ENCODE measurements around the gene CEP55.
"Not testable (repeated sequence)": the region's sequence is repeated elsewhere in the genome, so short reads cannot be mapped to it uniquely, and the experiment has no call there.

Gene CEP55

DNA sequence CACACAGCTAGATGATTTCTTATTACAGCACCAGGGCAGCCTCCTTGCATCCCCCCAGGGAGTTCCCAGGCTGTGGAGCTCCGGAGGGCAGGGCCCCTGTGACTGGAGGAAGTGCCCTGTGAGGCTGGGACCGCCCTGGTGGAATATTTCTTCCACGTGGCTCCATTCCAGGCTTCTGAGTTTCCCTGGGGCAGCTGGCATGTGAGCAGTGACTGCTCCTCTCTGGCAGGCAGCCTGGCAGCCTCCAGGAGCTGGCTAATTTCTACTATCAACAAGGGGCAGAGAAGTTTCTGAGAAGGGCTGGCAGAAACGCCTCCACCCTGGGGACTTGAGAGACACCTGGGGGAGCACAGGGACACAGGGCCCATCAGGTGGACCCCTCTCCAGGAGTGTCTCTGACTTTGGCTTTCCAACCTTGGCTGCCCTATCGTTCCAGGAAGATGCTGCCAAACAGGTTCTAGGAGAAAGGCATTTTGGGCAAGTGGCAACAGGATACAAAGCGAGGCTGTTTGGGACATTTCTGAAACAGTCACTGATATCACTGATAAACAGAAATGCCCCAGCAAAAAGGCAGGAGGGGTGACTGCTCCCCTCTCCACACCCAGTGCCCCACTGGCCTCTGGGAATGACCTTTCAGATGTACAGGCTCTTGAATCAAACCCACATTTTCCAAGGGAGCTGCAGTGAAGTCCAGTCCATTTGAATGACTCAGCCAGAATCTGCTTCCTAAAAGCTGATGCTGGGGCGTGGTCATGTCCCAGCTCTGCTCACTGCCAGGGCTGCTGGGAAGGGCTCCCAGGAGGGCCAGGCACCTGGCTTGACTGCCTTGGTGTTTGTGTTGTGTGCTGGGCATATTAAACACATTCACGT, 30.4 kb upstream of the CEP55 start:
- TF ChIP-seq GABPA (IDR thresholded peaks at IDR 0.05; ENCODE audit: low read depth): no peak
- TF ChIP-seq SPI1 (IDR thresholded peaks at IDR 0.05; ENCODE audit: borderline replicate concordance, low read depth): no peak
- TF ChIP-seq, protein P1, sequence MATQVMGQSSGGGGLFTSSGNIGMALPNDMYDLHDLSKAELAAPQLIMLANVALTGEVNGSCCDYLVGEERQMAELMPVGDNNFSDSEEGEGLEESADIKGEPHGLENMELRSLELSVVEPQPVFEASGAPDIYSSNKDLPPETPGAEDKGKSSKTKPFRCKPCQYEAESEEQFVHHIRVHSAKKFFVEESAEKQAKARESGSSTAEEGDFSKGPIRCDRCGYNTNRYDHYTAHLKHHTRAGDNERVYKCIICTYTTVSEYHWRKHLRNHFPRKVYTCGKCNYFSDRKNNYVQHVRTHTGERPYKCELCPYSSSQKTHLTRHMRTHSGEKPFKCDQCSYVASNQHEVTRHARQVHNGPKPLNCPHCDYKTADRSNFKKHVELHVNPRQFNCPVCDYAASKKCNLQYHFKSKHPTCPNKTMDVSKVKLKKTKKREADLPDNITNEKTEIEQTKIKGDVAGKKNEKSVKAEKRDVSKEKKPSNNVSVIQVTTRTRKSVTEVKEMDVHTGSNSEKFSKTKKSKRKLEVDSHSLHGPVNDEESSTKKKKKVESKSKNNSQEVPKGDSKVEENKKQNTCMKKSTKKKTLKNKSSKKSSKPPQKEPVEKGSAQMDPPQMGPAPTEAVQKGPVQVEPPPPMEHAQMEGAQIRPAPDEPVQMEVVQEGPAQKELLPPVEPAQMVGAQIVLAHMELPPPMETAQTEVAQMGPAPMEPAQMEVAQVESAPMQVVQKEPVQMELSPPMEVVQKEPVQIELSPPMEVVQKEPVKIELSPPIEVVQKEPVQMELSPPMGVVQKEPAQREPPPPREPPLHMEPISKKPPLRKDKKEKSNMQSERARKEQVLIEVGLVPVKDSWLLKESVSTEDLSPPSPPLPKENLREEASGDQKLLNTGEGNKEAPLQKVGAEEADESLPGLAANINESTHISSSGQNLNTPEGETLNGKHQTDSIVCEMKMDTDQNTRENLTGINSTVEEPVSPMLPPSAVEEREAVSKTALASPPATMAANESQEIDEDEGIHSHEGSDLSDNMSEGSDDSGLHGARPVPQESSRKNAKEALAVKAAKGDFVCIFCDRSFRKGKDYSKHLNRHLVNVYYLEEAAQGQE (IDR thresholded peaks at IDR 0.05; ENCODE audit: insufficient replicate concordance, low read depth): no peak
- no peak for TF ChIP-seq POLR2AphosphoS5 (IDR thresholded peaks at IDR 0.05; ENCODE audit: low read depth)
- TF ChIP-seq, protein P2, sequence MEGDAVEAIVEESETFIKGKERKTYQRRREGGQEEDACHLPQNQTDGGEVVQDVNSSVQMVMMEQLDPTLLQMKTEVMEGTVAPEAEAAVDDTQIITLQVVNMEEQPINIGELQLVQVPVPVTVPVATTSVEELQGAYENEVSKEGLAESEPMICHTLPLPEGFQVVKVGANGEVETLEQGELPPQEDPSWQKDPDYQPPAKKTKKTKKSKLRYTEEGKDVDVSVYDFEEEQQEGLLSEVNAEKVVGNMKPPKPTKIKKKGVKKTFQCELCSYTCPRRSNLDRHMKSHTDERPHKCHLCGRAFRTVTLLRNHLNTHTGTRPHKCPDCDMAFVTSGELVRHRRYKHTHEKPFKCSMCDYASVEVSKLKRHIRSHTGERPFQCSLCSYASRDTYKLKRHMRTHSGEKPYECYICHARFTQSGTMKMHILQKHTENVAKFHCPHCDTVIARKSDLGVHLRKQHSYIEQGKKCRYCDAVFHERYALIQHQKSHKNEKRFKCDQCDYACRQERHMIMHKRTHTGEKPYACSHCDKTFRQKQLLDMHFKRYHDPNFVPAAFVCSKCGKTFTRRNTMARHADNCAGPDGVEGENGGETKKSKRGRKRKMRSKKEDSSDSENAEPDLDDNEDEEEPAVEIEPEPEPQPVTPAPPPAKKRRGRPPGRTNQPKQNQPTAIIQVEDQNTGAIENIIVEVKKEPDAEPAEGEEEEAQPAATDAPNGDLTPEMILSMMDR (IDR thresholded peaks at IDR 0.05; ENCODE audit: insufficient read depth, low read length): no peak
- no peak for DNase-seq (ENCODE audit: low read depth in 1 of 2, low spot score in 1 of 2)
- Histone ChIP-seq H3K27me3 (ENCODE audit: insufficient read depth, poor library complexity, severe bottlenecking) (no peaks in the 10 kb centered on the region), H3K4me3 (replicated peaks; ENCODE audit: insufficient read depth, low read length) (no peak overlapping the region), H3K27ac (replicated peaks) (no peak overlapping the region)

DNA sequence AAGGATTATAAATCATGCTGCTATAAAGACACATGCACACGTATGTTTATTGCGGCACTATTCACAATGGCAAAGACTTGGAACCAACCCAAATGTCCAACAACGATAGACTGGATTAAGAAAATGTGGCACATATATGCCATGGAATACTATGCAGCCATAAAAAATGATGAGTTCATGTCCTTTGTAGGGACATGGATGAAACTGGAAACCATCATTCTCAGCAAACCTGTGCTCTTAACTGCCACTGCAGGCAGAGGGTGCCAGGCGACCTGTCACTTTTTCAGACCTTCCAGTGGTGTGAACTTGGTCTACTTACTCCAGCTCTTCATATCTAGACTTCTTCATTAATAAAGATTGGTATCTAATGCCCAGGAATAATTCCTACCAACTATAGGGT, 28.8 kb upstream of the CEP55 start:
- H3K27me3 ChIP-seq (ENCODE audit: insufficient read depth, poor library complexity, severe bottlenecking); DNase-seq (ENCODE audit: low read depth in 1 of 2, low spot score in 1 of 2); H3K27ac ChIP-seq (replicated peaks); H3K4me3 ChIP-seq (replicated peaks; ENCODE audit: insufficient read depth, low read length): not testable (repeated sequence)

DNA sequence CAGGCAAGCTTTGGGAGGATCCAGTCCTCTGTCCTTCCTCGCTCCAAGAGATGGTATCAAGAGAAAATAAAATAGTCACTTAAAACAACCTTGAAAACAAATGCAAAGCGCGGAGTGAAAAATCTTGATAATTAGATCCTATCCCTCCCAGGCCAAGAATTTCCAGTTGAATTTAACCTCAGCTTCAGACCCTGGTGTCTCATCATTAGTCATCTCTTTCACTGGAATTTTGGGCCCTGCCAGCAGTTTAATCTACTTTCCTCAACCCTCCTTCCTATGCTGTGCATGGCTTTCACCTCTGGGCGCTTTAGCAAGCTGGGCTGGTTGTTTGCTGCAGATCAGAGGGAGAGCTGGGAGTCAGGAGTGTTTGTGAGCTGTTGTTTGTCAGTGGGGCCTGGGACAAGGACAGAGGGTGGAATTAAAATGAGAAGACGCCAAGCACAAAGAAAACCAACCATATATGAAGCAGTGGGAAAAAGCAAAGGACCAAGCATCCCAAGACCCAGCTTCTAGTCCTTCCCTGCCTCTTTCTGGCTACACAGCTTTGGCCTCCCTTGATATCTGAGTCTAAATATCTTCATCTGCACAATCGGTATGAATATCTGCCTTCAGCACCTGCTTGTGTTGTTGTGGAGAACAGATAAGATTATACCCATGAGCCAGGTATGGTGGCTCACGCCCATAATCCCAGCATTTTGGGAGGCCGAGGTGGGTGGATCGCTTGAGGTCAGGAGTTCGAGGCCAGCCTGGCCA, 27.8 kb upstream of the CEP55 start:
- DNase-seq (ENCODE audit: low read depth in 1 of 2, low spot score in 1 of 2): no peak
- Histone ChIP-seq H3K27me3 (ENCODE audit: insufficient read depth, poor library complexity, severe bottlenecking) (no peaks in the 10 kb centered on the region), H3K4me3 (replicated peaks; ENCODE audit: insufficient read depth, low read length) (no peak overlapping the region), H3K27ac (replicated peaks) (no peak overlapping the region)
- TF ChIP-seq, protein P1 (IDR thresholded peaks at IDR 0.05; ENCODE audit: insufficient replicate concordance, low read depth): no peak
- no peak for TF ChIP-seq POLR2AphosphoS5 (IDR thresholded peaks at IDR 0.05; ENCODE audit: low read depth)
- TF ChIP-seq, protein P2 (IDR thresholded peaks at IDR 0.05; ENCODE audit: insufficient read depth, low read length): no peak
- no peak for TF ChIP-seq SPI1 (IDR thresholded peaks at IDR 0.05; ENCODE audit: borderline replicate concordance, low read depth)
- no peak for TF ChIP-seq GABPA (IDR thresholded peaks at IDR 0.05; ENCODE audit: low read depth)

DNA sequence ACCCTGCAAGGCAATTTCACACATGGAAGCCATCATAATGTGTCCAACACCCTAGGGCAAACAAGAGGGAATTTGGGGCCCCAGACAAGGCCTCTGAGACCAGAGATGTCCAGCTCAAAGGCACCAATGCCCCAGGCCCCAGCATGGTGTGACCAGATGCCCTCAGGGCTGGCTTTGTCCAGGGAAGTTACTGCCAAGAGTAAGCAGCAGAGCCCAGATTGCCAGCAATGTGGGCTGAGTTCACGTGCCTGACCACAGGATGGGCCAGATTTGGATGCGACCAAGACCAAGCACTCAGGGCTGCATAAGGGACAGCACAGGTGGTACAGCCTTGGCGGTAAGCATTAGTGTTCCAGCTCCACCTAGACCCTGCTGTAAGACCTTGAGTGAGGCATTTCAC, 27.0 kb upstream of the CEP55 start:
- DNase-seq (ENCODE audit: low read depth in 1 of 2, low spot score in 1 of 2): no peak
- H3K4me3 ChIP-seq (replicated peaks; ENCODE audit: insufficient read depth, low read length): no peak overlapping the region
- H3K27me3 ChIP-seq (ENCODE audit: insufficient read depth, poor library complexity, severe bottlenecking): no peaks in the 10 kb centered on the region
- TF ChIP-seq, protein P1 (IDR thresholded peaks at IDR 0.05; ENCODE audit: insufficient replicate concordance, low read depth): no peak
- no peak for TF ChIP-seq GABPA (IDR thresholded peaks at IDR 0.05; ENCODE audit: low read depth)
- TF ChIP-seq, protein P2 (IDR thresholded peaks at IDR 0.05; ENCODE audit: insufficient read depth, low read length): no peak
- no peak for TF ChIP-seq POLR2AphosphoS5 (IDR thresholded peaks at IDR 0.05; ENCODE audit: low read depth)
- TF ChIP-seq SPI1 (IDR thresholded peaks at IDR 0.05; ENCODE audit: borderline replicate concordance, low read depth): no peak
- no peak overlapping the region for H3K27ac ChIP-seq (replicated peaks)

Data from HL-60 (cell line).